SKM-1 (cell line): ENCODE measurements around the gene ELMOD1.

ENCODE experiments used
- DNase-seq: peaks from one replicate; lab custom pipeline; 2025; ENCODE audit not compliant: unreplicated experiment; lab: John Stamatoyannopoulos, UW

ELMOD1 gene

DNA sequence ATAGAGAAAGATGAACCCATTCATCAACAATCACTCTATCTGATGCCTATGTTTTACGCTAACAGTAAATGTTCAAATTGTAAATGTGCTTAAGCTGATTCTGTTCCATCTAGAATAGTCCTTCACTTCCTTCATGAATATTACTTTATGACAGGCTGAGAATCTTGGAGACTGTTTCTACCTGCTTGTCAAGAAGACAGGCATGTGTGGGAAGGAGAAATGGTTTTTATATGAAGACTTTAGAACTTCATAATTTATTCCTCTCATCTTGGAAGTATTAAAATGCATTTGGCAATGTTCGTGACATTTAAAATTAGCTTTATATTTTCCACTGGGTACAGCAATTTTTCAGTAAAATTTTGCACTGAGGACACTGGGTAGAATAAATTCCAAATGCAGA is 41.0 kb downstream of the ELMOD1 start:
- no peak for DNase-seq

DNA sequence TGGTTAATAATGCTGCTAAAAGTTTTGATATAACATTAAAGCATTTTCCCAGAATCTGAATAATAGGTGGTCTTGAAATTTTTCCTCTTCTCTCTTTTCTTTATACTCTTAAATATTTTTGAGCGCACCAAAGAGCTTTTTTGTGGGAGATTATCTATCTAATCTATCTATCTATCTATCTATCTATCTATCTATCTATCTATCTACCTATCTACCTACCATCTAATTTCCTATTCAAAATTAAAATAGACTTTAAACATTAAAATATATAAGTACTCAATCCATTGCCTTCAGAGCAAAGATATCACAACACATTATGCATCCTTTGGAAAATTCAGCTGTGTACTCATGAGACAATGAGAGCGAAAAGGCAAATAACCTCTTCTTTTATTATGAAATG is 55.8 kb downstream of the ELMOD1 start:
- DNase-seq = no peak

- DNase-seq = no peak
These were observed 57.3 kb downstream of the ELMOD1 start for GRCh38 chr11:107648242-107648641.

DNA sequence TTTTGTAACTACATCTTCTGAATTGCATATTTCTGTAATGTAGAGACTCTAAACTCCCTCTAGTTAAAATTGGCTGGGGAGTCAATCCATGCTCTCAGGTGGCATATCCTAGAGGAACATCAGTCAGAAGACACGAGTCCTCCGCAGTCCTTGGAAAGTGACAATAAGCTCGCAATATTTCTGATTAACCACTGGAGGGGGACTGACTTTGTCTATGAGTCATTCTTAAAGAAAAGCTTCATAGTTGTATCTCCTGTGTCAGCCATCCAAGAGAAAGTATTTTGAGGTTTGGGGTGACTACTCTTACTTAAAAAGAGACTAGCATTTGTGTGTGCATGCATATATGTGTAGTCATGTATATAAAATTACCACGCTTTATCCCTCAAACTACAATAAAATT is 60.7 kb downstream of the ELMOD1 start:
- no peak for DNase-seq

- DNase-seq = no peak
These were observed 62.1 kb downstream of the ELMOD1 start for GRCh38 chr11:107653076-107653475.

DNA sequence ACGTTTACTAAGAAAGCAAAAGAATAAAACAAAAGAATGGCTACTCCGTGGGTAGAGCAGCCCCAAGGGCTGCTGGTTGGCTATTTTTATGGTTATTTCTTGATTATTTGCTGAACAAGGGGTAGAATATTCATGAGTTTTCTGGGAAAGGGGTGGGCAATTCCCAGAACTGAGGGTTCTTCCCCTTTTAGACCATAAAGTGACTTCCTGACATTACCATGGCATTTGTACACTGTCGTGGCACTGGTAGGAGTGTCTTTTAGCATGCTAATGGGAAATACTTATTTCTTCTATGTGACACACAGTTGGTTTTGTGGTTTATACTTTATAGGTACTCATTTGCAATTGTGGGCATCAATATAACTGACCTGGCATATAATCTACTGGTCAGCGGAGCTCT is 64.7 kb downstream of the ELMOD1 start:
- no peak for DNase-seq

- DNase-seq = no peak
These were observed 68.4 kb downstream of the ELMOD1 start for GRCh38 chr11:107659310-107659709.

- DNase-seq = no peak
These were observed 69.1 kb downstream of the ELMOD1 start for GRCh38 chr11:107660066-107660465.

DNA sequence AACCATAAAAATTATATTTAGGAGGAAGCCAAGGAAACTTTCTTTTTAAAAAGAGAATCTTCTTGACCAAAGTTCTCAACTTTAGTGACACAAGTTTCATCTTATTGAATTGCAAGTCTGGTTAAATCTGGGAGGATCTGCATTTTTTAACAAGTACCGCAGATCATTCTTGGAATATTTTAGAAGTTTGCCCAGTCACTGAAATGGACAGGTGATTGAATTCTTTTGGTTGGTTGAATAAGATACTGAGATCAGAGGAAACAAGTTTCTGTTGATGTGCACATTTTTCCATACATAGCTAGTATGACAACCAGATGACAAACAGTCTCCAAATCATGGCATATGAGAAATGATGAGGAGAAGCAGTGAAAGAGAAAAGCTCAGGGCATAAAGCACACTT is 70.7 kb downstream of the ELMOD1 start:
- no peak for DNase-seq

- no peak for DNase-seq
These were observed 74.1 kb downstream of the ELMOD1 start for GRCh38 chr11:107665018-107665417.

DNA sequence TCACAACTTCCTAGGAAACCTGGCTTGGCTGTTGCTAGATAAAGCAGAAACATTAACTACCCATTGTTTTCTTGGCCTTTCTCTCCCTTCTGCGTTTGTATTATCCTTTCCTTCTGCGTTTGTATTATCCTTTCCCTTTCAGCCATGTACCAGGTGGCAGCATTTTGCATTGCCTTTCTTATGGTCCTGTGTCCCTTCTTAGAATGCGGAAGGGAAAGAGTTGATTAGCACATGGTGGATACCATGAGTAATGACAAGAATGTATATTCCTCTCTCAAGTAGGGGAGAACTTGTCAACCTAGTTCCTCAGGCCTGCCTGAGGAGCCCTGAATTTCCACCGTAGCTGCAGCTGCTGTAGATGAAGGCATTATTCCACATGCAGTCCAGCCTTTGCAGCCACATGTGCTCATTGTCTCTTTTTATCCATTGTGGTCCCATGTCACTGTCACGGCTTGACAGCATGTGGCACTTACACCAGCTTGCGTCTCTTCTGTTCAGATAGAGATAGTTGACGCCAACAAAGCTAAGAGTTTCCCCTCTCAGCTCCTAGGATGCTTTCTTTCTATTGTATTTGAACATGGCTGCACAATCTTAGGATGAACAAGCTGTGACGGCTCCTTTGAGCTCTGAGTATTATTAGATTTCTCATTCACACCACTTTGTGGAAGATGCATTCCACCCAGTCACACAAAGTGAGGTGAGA is 76.1 kb downstream of the ELMOD1 start:
- DNase-seq = no peak

DNA sequence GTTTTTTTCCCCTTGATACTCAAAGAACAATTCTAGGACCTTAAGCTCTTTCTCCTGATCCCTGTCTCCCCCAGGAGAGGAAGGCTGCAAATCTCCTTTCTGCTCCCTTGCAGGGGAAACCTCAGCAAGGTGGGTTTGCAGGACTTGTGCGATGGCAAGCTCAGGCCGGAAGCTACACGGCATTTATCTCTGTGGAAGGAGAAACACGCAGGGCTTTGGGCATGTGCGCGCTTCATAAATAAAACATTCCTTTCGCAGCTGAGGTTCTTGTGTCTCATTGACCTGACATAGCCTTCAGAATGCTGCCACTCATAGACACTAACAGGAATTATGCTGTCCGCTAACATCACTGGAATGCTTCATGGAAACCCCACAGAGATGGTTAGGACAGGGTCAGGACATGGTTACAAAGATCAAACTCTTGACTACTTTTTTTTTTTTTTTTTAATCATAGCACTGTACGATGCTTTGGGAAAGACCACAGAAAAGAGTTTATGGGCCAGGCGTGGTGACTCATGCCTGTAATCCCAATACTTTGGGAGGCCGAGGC is 78.3 kb downstream of the ELMOD1 start:
- DNase-seq = no peak

GRCh38 chr11:107669893-107670601 is 79.1 kb downstream of the ELMOD1 start:
- no peak for DNase-seq

GRCh38 chr11:107675902-107676301 is 85.0 kb downstream of the ELMOD1 start:
- no peak for DNase-seq

DNA sequence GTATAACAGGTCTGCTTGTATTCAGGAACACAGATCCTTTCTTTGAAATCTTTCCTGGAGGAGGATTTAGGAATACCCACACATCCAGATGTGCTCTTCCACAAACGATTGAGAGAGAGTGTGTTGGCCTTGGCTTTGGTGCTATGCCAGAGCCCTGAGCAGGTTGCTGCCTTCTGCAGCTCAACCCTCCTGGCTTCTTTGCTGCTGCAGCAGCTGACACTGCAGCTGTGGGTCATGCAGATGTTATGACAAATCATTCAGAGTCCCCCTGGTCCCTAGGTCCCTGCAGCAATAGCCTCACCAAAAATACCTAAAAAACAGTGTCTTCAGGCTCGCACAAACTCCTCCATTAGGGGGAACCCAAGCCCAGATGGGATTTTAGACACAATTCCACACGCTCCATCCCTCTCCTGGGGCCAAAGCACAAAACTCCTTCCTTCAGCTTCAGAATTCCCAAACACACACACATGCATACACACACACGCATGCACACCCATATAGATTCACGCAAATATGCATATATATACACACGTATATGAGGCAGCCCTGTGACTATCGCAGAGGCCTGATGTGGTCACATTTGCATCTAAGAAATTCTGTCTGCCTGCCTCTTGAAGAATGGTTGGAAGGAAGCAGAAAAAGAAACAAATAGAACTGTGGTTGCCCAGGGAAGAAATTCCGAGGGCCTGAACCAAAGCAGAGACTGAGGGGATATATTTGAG is 85.5 kb downstream of the ELMOD1 start:
- no peak for DNase-seq

GRCh38 chr11:107677924-107678631 is 87.1 kb downstream of the ELMOD1 start:
- no peak for DNase-seq

DNA sequence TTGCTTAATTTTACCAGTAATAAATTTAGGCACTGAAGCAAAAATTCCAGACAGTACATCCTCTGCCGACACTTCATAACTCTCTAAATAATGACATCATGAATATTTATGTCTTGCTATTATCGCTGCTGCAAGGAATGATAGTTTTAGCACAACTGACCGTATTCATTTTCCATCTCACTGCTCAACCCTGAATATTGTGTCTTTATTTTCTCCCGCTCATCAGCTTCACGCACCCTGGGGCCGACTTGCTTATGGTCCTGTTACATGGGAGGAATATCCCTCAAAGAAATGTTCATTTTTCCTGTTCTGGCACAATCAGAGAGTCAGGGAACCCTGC is 87.7 kb downstream of the ELMOD1 start:
- no peak for DNase-seq

DNA sequence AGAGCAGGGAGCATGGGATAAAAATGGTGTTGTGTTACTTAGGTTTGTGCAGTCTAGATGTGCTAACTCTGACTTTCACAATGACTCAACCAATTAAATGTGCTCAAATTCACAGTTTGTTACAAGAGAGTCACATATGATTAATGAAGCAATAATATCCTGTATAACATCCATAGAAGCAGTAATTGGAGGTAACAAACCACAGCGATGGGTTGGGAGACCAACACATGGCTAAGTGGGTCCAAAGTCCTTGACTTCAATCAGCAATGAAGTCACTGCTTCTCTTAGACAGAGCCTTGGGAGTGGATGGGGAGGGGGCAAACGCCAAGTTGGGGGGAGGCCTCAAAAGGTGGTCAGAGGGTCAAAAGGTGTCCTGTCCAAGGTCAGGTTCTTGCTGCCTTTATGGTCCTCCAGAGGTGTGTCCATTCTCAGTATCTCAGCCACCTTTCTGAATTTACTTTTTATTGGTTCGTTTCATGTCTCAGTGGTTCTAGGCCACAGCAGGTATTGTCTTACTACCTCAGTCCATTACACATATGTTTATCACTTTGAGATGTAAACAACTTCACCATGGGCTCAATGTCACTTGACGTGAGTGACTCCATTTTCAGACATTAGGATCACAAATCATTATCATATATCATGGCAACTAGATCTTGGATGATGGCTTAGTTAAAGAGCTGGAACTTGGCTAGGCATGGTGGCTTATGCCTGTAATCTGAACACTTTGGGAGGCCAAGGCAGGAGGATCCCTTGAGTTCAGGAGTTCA is 88.5 kb downstream of the ELMOD1 start:
- DNase-seq = no peak

DNA sequence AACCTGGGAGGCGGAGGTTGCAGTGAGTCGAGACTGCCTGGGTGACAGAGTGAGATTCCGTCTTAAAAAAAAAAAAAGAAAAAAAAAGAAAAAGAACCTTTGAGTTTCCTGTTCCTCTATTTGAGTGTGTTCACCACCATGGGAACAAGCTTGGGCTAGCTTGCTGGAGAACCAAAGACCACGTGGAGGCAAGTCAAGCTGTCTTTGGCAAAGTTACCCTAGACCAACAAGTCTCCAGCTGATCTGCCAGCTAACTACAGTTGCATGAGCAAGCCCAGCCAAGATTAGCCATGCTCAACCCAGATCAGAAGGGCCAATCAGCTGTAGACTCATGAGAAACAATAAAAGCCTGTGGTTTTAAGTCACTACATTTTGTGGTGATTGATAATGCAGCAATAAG is 91.2 kb downstream of the ELMOD1 start:
- DNase-seq = no peak

DNA sequence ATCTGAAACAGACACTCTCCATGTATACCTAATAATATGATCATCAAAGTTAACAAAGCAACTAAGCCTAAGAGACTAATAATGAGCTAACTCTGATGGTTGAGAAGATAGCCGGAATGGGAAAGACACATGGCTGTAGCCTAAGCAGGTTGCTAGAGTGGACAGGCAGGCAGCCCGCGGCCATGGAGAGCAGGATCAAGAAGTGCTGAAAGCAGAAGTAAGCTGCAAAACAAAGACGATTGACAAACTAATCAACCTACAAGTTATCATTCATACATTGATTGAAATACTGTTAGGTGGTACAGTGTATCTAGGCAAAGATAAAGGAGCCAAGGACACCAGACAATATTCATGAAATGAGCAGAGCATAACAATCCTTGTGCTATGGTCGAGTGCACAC is 91.6 kb downstream of the ELMOD1 start:
- DNase-seq = no peak

GRCh38 chr11:107683061-107683460 is 92.1 kb downstream of the ELMOD1 start:
- DNase-seq = peak; percentile 19
